ENCODE measurements around the gene ANXA4. TPM values are rescaled to one million over a fixed set of nuclear protein-coding genes. Genes with fewer than 3 reads are reported as not detected.

Gene ANXA4
- total RNA-seq, 4 donors from 2014 or later, result 24.8 to 66.4 (median 43.6) TPM

GRCh38 chr2:69858261-69858660 is 116.3 kb downstream of the ANXA4 start:
- intact Hi-C loops (cut with DNase I), result no loop called here
- H3K4me1 ChIP-seq, result no peaks in the 10 kb centered on the region
- 96 to 100% methylated on average over 2 of the region's 2 CpGs for WGBS, 2 donors
- no peak overlapping the region for H3K4me3 ChIP-seq
- no peak overlapping the region for H3K27ac ChIP-seq
- TF ChIP-seq POLR2A (IDR thresholded peaks at IDR 0.05) (no peak), CTCF (IDR thresholded peaks at IDR 0.05) (no peak)
- no peaks in the 10 kb centered on the region for H3K9me3 ChIP-seq
- no peak for DNase-seq
- peaks cover 0 to 44% (median 0%) of the 10 kb centered on the region in 3 donors for H3K36me3 ChIP-seq
- no peaks in the 10 kb centered on the region for H3K27me3 ChIP-seq

- H3K9me3 ChIP-seq, result no peaks in the 10 kb centered on the region
- no peak overlapping the region for H3K27ac ChIP-seq
- H3K4me1 ChIP-seq, result no peaks in the 10 kb centered on the region
- H3K4me3 ChIP-seq, result no peak overlapping the region
- H3K27me3 ChIP-seq, result no peaks in the 10 kb centered on the region
- 87 to 94% methylated on average over 1 of the region's 1 CpG for WGBS, 2 donors
- intact Hi-C loops (cut with DNase I), result no loop called here
- no peak for TF ChIP-seq CTCF (IDR thresholded peaks at IDR 0.05)
- TF ChIP-seq POLR2A (IDR thresholded peaks at IDR 0.05), result no peak
- no peak for DNase-seq
- peaks cover 0 to 73% (median 15%) of the 10 kb centered on the region in 3 donors for H3K36me3 ChIP-seq
Observed at GRCh38 chr2:69863298-69863697, 121.4 kb downstream of the ANXA4 start.

Small RNAs within 50 kb of the gene (small RNA-seq; reads per million reads assigned to genes)
- 0 reads per million in 4 donors for gene RPL23AP92

Other genes starting within 250 kb of the ANXA4 start
- gene AAK1, start 98.4 kb upstream of the ANXA4 start, total RNA-seq, result 10 to 100 TPM; 28.0 to 35.5 (median 32.8) TPM
- gene GMCL1, start 87.5 kb downstream of the ANXA4 start, total RNA-seq, result 10 to 100 TPM; 11.9 to 15.6 (median 13.4) TPM
- gene SNRNP27, start 151.8 kb downstream of the ANXA4 start, total RNA-seq, result 10 to 100 TPM; 30.6 to 46.9 (median 37.5) TPM
- 100 to 1,000 TPM in 1 of 4 donors, 10 to 100 TPM in 3; 38.5 to 121 (median 83.2) TPM for gene MXD1, start 173.0 kb downstream of the ANXA4 start, total RNA-seq
- gene ASPRV1, start 219.5 kb downstream of the ANXA4 start, total RNA-seq, result 1 to 10 TPM in 1 of 4 donors, under 1 TPM in 3; 0.18 to 1.5 (median 0.34) TPM

Measured in esophagus squamous epithelium (tissue), 5 donors.